GM12873 (cell line): ENCODE results near the gene OGFR.

Experiments used
- TF ChIP-seq, protein P1 (sequence below): IDR thresholded peaks from 2 replicates; pipeline ENCODE4 v1.5.1; 2012; ENCODE audit warnings: low read depth, mild to moderate bottlenecking, moderate library complexity, low read length, control low read depth; ENCODE audit not compliant: insufficient read depth; ENCODE audit errors: missing control alignments

The OGFR gene

GRCh38 chr20:62823688-62824475 lies 19.2 kb downstream of the OGFR start:
- TF ChIP-seq, protein P1, sequence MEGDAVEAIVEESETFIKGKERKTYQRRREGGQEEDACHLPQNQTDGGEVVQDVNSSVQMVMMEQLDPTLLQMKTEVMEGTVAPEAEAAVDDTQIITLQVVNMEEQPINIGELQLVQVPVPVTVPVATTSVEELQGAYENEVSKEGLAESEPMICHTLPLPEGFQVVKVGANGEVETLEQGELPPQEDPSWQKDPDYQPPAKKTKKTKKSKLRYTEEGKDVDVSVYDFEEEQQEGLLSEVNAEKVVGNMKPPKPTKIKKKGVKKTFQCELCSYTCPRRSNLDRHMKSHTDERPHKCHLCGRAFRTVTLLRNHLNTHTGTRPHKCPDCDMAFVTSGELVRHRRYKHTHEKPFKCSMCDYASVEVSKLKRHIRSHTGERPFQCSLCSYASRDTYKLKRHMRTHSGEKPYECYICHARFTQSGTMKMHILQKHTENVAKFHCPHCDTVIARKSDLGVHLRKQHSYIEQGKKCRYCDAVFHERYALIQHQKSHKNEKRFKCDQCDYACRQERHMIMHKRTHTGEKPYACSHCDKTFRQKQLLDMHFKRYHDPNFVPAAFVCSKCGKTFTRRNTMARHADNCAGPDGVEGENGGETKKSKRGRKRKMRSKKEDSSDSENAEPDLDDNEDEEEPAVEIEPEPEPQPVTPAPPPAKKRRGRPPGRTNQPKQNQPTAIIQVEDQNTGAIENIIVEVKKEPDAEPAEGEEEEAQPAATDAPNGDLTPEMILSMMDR: no peak

DNA sequence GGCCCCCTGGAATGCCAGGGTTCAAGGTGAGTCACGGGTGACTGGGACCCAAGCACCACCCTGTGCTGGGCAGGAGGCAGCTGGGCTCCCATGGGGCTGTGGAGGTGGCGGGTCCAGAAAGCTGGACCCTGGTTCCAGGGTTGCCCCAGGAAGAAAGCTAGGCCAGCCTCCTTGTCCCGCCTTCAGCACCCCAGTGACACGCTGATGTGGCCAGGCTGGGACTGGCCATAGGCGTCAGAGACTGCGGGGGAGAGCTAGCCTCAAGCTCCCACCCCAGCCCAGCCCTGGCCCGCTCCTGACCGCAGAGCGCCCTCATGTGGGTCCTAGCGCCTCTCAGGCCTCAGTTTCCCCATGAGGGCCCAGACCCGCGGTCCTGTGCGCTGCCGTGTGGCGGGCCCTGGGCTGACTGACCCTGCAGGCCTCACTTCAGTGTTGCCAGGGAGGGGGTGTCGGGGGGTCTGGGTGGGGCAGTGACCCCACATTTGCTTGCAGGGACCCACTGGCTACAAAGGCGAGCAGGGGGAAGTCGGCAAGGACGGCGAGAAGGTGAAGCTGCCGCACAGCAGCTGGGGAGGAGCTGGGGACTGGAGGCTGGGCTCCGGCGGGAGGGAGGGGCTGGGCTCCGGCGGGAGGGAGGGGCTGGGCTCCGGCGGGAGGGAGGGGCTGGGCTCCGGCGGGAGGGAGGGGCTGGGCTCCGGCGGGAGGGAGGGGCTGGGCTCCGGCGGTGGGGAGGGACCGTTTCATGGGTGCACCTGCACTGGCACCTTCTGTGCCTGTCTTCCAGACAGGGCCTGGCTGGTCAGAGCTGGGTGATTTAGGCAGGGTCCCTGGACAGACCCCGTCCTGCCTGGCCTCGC lies 20.1 kb downstream of the OGFR start:
- TF ChIP-seq, protein P1: no peak

- TF ChIP-seq, protein P1: no peak
These were observed 20.8 kb downstream of the OGFR start for GRCh38 chr20:62825333-62825985.

DNA sequence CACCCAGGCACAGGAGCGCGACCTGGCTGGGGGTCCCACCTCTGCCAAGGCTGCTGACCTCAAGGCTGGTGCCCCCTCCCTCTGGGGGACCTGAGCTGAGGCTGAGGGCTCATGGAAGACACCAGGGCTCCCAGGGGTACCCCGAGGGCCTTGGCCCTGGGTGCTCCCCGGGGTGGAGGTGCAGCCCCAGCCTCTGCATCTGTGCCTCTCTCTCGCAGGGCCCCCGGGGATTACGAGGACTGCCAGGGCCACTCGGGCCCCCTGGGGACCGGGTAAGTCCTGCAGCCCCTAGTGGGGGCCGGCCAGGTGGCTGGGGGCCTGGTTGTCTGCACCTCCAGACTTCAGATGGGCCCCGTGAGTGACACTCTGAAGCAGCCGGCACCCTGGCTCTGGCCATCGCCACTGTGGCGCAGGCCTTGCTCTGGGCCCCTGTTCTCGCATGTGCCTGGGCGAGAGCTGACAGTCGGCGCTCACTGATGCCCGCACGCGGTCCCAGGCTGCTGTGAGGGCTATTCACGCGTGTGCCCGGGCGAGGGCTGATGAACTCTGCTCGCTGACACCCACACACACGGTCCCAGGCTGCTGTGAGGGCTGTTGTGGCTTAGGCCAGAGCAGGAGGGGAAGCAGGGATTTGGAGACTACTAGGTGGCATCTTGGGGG lies 21.5 kb downstream of the OGFR start:
- TF ChIP-seq, protein P1: no peak

GRCh38 chr20:62826646-62827310 lies 22.1 kb downstream of the OGFR start:
- TF ChIP-seq, protein P1: no peak

- TF ChIP-seq, protein P1: no peak
These were observed 22.8 kb downstream of the OGFR start for GRCh38 chr20:62827311-62828038.
